LNCaP clone FGC (cell line): Measurements from ENCODE around the gene DNAJC16.

Experiments used
- DNase-seq: peaks from one replicate; pipeline ENCODE4 v3.0.0-alpha.2; 2011; ENCODE audit warnings: low read depth
- H3K4me3 ChIP-seq: 2 replicates; pipeline ENCODE4 v1.5.1; 2011; ENCODE audit warnings: mild to moderate bottlenecking, low read depth, low read length, control low read depth
- TF ChIP-seq, protein P1 (sequence below): IDR thresholded peaks from 2 replicates; pipeline ENCODE4 v1.5.1; 2012; ENCODE audit warnings: mild to moderate bottlenecking; ENCODE audit not compliant: control insufficient read depth, insufficient read depth; ENCODE audit errors: extremely low read depth

DNAJC16 gene

GRCh38 chr1:15609631-15610030 is 83.0 kb downstream of the DNAJC16 start:
- H3K4me3 ChIP-seq, result no peak overlapping the region
- no peak for DNase-seq
- TF ChIP-seq, protein P1, sequence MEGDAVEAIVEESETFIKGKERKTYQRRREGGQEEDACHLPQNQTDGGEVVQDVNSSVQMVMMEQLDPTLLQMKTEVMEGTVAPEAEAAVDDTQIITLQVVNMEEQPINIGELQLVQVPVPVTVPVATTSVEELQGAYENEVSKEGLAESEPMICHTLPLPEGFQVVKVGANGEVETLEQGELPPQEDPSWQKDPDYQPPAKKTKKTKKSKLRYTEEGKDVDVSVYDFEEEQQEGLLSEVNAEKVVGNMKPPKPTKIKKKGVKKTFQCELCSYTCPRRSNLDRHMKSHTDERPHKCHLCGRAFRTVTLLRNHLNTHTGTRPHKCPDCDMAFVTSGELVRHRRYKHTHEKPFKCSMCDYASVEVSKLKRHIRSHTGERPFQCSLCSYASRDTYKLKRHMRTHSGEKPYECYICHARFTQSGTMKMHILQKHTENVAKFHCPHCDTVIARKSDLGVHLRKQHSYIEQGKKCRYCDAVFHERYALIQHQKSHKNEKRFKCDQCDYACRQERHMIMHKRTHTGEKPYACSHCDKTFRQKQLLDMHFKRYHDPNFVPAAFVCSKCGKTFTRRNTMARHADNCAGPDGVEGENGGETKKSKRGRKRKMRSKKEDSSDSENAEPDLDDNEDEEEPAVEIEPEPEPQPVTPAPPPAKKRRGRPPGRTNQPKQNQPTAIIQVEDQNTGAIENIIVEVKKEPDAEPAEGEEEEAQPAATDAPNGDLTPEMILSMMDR, result no peak

- TF ChIP-seq, protein P1, result no peak
- no peak for DNase-seq
- no peak overlapping the region for H3K4me3 ChIP-seq
Observed at GRCh38 chr1:15610167-15610566, 83.5 kb downstream of the DNAJC16 start.

GRCh38 chr1:15616373-15617172 is 89.9 kb downstream of the DNAJC16 start:
- peak overlapping the region; percentile 44 for H3K4me3 ChIP-seq
- DNase-seq, result no peak
- TF ChIP-seq, protein P1, result no peak

- peak within 1 kb of the TSS; percentile 90 for H3K4me3 ChIP-seq
- TF ChIP-seq, protein P1, result no peak
- peak; percentile 85 for DNase-seq
Observed at GRCh38 chr1:15617173-15618076, 90.8 kb downstream of the DNAJC16 start, which contains the start of gene DDI2. Gene DDI2, plus strand, starts transcription at chr1:15617458. Its CDS starts 213 bp downstream, at chr1:15617671.

GRCh38 chr1:15618077-15618654 is 91.5 kb downstream of the DNAJC16 start:
- DNase-seq, result no peak
- H3K4me3 ChIP-seq, result peak overlapping the region; percentile 90
- TF ChIP-seq, protein P1, result no peak

DNA sequence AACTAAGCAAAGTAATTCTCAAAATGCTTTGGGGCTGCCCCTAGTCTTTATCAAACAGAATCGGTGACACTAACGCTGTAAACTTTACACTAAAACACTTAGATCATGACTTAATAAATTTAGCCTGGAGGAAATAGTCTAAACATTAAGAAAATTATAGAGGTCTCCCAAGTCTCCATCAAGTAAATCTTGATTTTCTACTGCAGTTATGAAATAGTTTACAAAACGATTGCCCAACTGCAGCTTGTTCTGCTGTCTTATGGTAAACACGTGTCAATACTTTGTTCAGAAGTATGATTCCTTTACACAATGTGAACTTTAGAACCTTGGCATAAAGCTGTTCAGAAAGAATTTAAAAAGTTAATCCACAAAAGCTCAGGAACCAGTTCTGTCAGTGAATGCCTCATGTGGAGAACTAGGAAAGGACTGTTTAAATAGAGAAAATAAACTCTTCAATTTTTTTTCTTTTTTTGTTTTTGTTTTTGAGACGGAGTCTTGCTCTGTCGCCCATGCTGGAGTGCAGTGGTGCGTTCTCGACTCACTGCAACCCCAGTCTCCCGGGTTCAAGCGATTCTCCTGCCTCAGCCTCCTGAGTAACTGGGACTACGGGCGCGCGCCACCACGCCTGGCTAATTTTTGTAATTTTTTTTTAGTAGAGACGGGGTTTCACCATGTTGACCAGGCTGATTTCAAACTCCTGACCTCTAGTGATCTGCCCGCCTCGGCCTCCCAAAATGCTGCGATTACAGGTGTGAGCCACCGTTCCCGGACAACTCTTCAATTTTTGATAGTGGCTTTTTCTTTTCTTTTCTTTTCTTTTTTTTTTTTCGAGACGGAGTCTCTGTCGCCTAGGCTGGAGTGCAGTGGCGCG is 92.2 kb downstream of the DNAJC16 start:
- DNase-seq, result no peak
- TF ChIP-seq, protein P1, result no peak

More for the DNA sequence above, 92.2 kb downstream of the DNAJC16 start:
- H3K4me3 ChIP-seq, result peak overlapping the region; percentile 90
